ENCODE results near the gene MSI2.

DNA sequence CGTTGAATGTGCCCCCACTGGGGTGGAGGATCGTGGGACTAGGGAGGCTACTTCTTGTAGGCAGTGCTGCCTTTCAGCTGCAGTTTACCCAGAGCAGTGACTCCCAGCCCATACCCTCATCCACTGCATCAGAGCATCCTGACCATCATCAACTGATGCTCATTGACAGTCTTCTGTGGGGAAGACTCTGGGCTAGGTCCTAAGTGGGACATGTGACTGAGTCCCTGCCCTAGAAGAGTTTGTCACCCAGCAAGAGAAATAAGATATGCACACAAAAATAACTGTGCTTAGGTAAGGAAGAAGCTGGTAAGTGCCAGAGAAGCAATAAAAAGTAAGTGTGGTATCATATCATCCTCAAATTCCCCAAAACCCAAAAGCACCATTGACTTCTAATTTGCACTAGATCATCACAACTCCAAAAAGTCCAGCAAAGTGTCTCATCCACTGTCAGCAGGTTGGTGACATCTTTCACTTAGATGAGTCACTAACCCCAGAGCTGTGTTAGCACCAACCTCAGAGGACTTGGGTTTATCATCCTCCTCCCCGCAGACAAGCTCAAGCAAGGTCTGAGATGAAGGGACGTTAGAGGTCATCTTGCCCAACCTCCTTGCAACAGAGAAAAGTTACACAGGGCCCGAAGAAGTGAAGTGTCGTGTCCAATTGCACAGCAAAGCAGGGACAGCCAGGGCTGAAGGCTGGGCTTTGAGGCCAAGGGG lies 389.8 kb downstream of the MSI2 start:
- TF ChIP-seq, protein P1, sequence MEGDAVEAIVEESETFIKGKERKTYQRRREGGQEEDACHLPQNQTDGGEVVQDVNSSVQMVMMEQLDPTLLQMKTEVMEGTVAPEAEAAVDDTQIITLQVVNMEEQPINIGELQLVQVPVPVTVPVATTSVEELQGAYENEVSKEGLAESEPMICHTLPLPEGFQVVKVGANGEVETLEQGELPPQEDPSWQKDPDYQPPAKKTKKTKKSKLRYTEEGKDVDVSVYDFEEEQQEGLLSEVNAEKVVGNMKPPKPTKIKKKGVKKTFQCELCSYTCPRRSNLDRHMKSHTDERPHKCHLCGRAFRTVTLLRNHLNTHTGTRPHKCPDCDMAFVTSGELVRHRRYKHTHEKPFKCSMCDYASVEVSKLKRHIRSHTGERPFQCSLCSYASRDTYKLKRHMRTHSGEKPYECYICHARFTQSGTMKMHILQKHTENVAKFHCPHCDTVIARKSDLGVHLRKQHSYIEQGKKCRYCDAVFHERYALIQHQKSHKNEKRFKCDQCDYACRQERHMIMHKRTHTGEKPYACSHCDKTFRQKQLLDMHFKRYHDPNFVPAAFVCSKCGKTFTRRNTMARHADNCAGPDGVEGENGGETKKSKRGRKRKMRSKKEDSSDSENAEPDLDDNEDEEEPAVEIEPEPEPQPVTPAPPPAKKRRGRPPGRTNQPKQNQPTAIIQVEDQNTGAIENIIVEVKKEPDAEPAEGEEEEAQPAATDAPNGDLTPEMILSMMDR (IDR thresholded peaks at IDR 0.05) = no peak
- no peak for TF ChIP-seq POLR2AphosphoS5 (IDR thresholded peaks at IDR 0.05)
